Adrenal gland (tissue), 12 donors: ENCODE data around the gene AACS. TPM values are rescaled to one million over a fixed set of nuclear protein-coding genes. Genes with fewer than 3 reads are reported as not detected.

Experiments
- DNase-seq, 7 donors: peaks; one replicate each; pipeline ENCODE4 v3.0.0-alpha.2; 2019 to 2020
- H3K27ac ChIP-seq, 5 donors: fragments of 200-600 bp; sonication (generic) in 4 of 5; 1 replicate in 3 of 5; 2 replicates in 2 of 5; pipeline versions ENCODE4 v1.5.1 to v1.8.0; 2016 to 2020; ENCODE audit warnings: mild to moderate bottlenecking in 1 of 5
- H3K27me3 ChIP-seq: fragments of 200-600 bp; 2 replicates; pipeline ENCODE4 v1.8.0; 2021
- H3K36me3 ChIP-seq, 2 donors: fragments of 200-600 bp; replicated peaks in 1 of 2; 1 replicate in 1 of 2; 2 replicates in 1 of 2; pipeline versions ENCODE4 v1.5.1 to v1.8.0; 2018 to 2022
- H3K4me1 ChIP-seq, 2 donors: fragments of 200-600 bp; replicated peaks in 1 of 2; 1 replicate in 1 of 2; 2 replicates in 1 of 2; pipeline versions ENCODE4 v1.5.1 to v1.8.0; 2018 to 2021
- H3K4me3 ChIP-seq, 4 donors: fragments of 200-600 bp; sonication (generic) in 3 of 4; one replicate each; pipeline ENCODE4 v1.5.1; 2016 to 2018
- H3K9me3 ChIP-seq, 3 donors: fragments of 200-600 bp; sonication (generic) in 1 of 3; replicated peaks in 1 of 3; 1 replicate in 2 of 3; 2 replicates in 1 of 3; pipeline versions ENCODE4 v1.5.1 to v1.8.0; 2016 to 2021
- CTCF ChIP-seq, 6 experiments: fragments of 450-650 bp in 4 of 6; fragments of 200-600 bp in 2 of 6; sonication (generic) in 1 of 6; IDR thresholded peaks; 1 replicate in 5 of 6; 2 replicates in 1 of 6; pipeline versions ENCODE4 v1.5.1 to v1.8.0; 2016 to 2021; ENCODE audit warnings: antibody characterized with exemption in 6 of 6, mild to moderate bottlenecking in 2 of 6, moderate library complexity in 1 of 6
- POLR2A ChIP-seq, 2 donors: fragments of 450-650 bp; IDR thresholded peaks; one replicate each; pipeline ENCODE4 v1.6.1; 2017; ENCODE audit warnings: antibody characterized with exemption in 2 of 2, mild to moderate bottlenecking in 2 of 2, moderate library complexity in 1 of 2
- WGBS, 4 donors: extraction: QIAGEN DNeasy Blood & Tissue Kit in 2 of 4; methylation state at CpG; one replicate each; pipeline versions ENCODE4 v1.1.5 to v1.1.7; 2013 to 2017; 5-methylcytosine and 5-hydroxymethylcytosine counted together
- intact Hi-C, 2 donors: fragments of 100-400 bp; cut with DNase I; formaldehyde crosslinking; loops; one replicate each; pipeline versions ENCODE4 v1.14.1 to v1.15.0; 2022 to 2023
- polyA plus RNA-seq, 3 donors: library from polyadenylated mRNA; stranded (reverse); fragments of 200-250 nt in 2 of 3; fragments of 350-450 nt in 1 of 3; fragmentation: Illumina TruSeq in 1 of 3; extraction: RNeasy Lipid Tissue Mini Kit (QIAGEN cat#74804) in 1 of 3; gene quantifications; one replicate each; pipeline ENCODE4 v1.2.3, GENCODE V29; 2013 to 2014
- total RNA-seq, 9 donors: library from RNA; depleted of rRNA in 4 of 9; stranded (reverse); fragments of >200 nt in 4 of 9; fragments of 120-200 nt in 1 of 9; fragmentation: NEBNext Ultra II Directional in 1 of 9; extraction: Animal tissue kit (Norgen Biotek cat#: 25700) in 1 of 9; gene quantifications; one replicate each; pipeline versions ENCODE4 v1.1.0 to v1.2.4, GENCODE V29; 2013 to 2023
- donor health status: healthy with polysubstance abuse.
- donor health status: Bipolar disorder and iron deficiency.
- donor health status: DM: yes; HTN: yes; CAD: no.
- donor health status: DM: no; HTN: no; CAD: no.
- donor health status: DM: no; HTN: no; CAD: no.
- donor health status: DM: yes; HTN: yes; CAD: no.

AACS gene
- total and polyA plus RNA-seq, 12 donors: 8.0 to 31.7 (median 15.4) TPM

DNA sequence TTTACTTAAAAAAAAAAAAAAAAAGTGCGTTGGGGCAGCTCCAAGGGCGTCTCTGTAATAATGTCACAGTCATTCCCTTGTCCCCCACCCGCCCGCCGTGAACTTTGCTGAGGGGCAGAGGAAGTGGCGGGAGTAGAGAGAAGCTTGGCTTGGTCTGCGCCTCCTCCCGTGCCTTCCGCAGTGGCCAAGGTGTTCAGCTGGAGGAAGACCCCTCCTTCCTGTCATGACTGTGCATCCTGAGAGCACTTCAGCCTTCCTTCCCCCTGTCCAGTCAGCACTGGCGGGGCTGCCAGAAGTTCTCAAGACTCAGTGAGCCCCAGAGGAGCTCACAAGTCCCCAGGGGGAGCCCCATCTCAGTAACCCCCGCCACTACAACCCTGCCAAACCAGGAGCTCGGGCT lies 32.2 kb downstream of the AACS start:
- Histone ChIP-seq H3K4me1 (peaks cover 0 to 8% of the 10 kb centered on the region in 2 donors), H3K27ac (no peak overlapping the region), H3K9me3 (no peaks in the 10 kb centered on the region), H3K4me3 (no peak overlapping the region), H3K27me3 (no peaks in the 10 kb centered on the region), H3K36me3 (no peaks in the 10 kb centered on the region)
- no peak for TF ChIP-seq POLR2A (IDR thresholded peaks at IDR 0.05)
- TF ChIP-seq CTCF (IDR thresholded peaks at IDR 0.05): no peak
- DNase-seq: peak in 3 of 7 donors; percentile 12 to 59 (median 20)
- WGBS, 4 donors: 68 to 90% (median 74%) methylated on average over 11 to 12 of the region's 12 CpGs
- intact Hi-C loops: no loop called here

- TF ChIP-seq POLR2A (IDR thresholded peaks at IDR 0.05): no peak
- TF ChIP-seq CTCF (IDR thresholded peaks at IDR 0.05): no peak
- H3K9me3 ChIP-seq: no peaks in the 10 kb centered on the region
- DNase-seq: no peak
- H3K4me1 ChIP-seq: no peaks in the 10 kb centered on the region
- H3K36me3 ChIP-seq: peaks cover 0 to 9% of the 10 kb centered on the region in 2 donors
- H3K27ac ChIP-seq: no peak overlapping the region
- no peak overlapping the region for H3K4me3 ChIP-seq
- intact Hi-C loops: no loop called here
- no peaks in the 10 kb centered on the region for H3K27me3 ChIP-seq
- WGBS, 4 donors: 75 to 81% (median 79%) methylated on average over 15 of the region's 15 CpGs
Measured at GRCh38 chr12:125098676-125099408, 33.6 kb downstream of the AACS start.

DNA sequence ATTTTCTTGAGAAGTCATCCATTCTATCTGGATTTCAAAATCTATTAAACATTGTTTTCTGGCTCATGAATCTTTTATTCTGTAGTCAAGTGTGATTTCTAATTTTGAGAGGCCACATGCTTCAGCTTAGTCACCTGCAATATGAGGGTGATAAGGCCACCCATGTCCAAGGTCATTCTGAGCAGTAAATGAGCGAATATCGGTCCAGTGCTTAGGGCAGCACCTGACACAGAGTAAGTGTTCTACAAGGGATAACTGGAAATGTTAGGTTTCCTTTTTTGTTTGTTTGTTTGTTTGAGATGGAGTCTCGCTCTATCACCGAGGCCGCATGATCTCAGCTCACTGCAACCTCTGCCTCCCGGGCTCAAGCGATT lies 34.2 kb downstream of the AACS start:
- WGBS, 4 donors: 79 to 89% (median 87%) methylated on average over 7 of the region's 7 CpGs
- H3K9me3 ChIP-seq: no peaks in the 10 kb centered on the region
- intact Hi-C loops: no loop called here
- H3K4me3 ChIP-seq: no peak overlapping the region
- H3K36me3 ChIP-seq: peaks cover 0 to 9% of the 10 kb centered on the region in 2 donors
- no peak for TF ChIP-seq CTCF (IDR thresholded peaks at IDR 0.05)
- TF ChIP-seq POLR2A (IDR thresholded peaks at IDR 0.05): no peak
- H3K27ac ChIP-seq: no peak overlapping the region
- no peaks in the 10 kb centered on the region for H3K27me3 ChIP-seq
- peak in 1 of 7 donors; percentile 19 for DNase-seq
- H3K4me1 ChIP-seq: no peaks in the 10 kb centered on the region

- H3K27ac ChIP-seq: no peak overlapping the region
- no peaks in the 10 kb centered on the region for H3K9me3 ChIP-seq
- intact Hi-C loops: no loop called here
Measured at GRCh38 chr12:125100551-125101434, 35.6 kb downstream of the AACS start.

More at GRCh38 chr12:125100551-125101434, 35.6 kb downstream of the AACS start:
- no peak for DNase-seq
- Histone ChIP-seq H3K4me3 (no peak overlapping the region), H3K27me3 (no peaks in the 10 kb centered on the region), H3K36me3 (peaks cover 0 to 19% of the 10 kb centered on the region in 2 donors), H3K4me1 (no peaks in the 10 kb centered on the region)
- no peak for TF ChIP-seq POLR2A (IDR thresholded peaks at IDR 0.05)
- TF ChIP-seq CTCF (IDR thresholded peaks at IDR 0.05): no peak
- WGBS, 4 donors: 88 to 91% (median 90%) methylated on average over 8 to 9 of the region's 9 CpGs
